GM12892 (cell line): ENCODE results near the gene DLX1.

Experiments used
- POLR2A ChIP-seq: IDR thresholded peaks from 2 replicates; pipeline ENCODE4 v1.6.1; 2011; ENCODE audit warnings: low read depth, low read length, control low read depth
- POLR2AphosphoS5 ChIP-seq: IDR thresholded peaks from 2 replicates; pipeline ENCODE4 v1.6.1; 2011; ENCODE audit warnings: low read depth, low read length, control low read depth
- TAF1 ChIP-seq: IDR thresholded peaks from 2 replicates; pipeline ENCODE4 v1.6.1; 2011; ENCODE audit warnings: low read depth, mild to moderate bottlenecking, control low read depth, low read length, borderline replicate concordance

GRCh38 chr2:172084645-172085459 lies 455 bp upstream of the DLX1 start:
- TF ChIP-seq POLR2A (no peak), TAF1 (no peak), POLR2AphosphoS5 (no peak)
